CD4-positive, alpha-beta T cell treated with Interleukin-12 subunit alpha and Interleukin-12 subunit beta, for 1 hour (primary cell): ENCODE results near the gene GALE.
A peak's percentile ranks its signal among the peaks of the same experiment; 100 is the strongest.
"Not testable (repeated sequence)": the region's sequence is repeated elsewhere in the genome, so short reads cannot be mapped to it uniquely, and the experiment has no call there.

ENCODE experiments used
- DNase-seq: peaks from one replicate; pipeline ENCODE4 v3.0.0-alpha.2; 2020

GALE gene

GRCh38 chr1:23791516-23792047 is 9.0 kb downstream of the GALE start:
- DNase-seq, result peak; percentile 35

DNA sequence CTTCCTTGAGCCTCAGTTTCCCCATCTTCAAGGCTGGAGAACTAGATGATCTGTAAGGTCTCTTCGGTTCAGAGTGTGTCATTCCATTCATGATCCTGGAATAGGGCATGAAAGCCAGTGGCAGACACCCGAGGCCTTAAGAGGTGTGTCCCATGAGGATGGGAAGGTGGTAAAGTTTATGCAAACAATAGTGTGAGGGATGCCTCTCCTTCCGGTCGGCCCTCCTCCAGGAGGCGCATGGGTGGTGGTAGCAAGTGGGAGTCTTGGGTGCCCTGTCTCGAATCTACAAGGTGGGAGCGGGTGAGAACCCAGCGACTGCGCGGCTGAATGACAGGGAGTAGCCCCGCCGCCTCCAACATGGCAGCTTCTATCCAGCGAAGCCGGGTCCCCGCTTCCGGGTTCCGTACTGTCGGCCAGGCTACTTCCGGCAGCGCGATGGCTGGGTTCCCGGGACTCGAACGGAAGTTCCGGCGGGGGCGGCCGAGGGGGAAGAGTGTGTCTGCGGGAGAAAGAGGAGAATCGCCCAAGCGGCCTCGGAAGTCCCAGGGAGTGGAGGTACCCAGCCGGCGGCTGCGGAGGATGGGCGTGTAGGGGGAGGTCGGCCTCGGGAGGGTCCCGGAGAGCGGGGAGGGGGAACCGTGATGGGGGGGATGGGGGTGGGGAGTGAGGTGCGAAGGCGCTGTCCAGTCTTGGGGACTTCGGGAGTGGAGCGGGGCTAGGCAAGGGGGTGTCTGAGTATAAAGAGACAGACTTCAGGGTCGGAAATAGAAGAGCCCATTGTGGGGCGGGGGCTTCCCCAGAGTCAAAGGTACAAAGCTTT is 9.6 kb downstream of the GALE start, which contains the start of gene LYPLA2:
TSS of gene LYPLA2 (plus strand) at position 450 of the 820 bp plus-strand sequence. CDS start 1,538 bp downstream, outside the sequence.
- DNase-seq, result peak; percentile 87

GRCh38 chr1:23788695-23789094 is 11.9 kb downstream of the GALE start:
- DNase-seq, result no peak

GRCh38 chr1:23787701-23788100 is 12.9 kb downstream of the GALE start:
- DNase-seq, result no peak

GRCh38 chr1:23784846-23785245 is 15.7 kb downstream of the GALE start:
- no peak for DNase-seq

- not testable (repeated sequence) for DNase-seq
These were observed 17.4 kb downstream of the GALE start for GRCh38 chr1:23783141-23783540.

GRCh38 chr1:23779826-23780371 is 20.7 kb downstream of the GALE start:
- no peak for DNase-seq

GRCh38 chr1:23777979-23778814 is 22.4 kb downstream of the GALE start, which contains the start of gene PITHD1:
Gene PITHD1 (plus strand): TSS chr1:23778418. CDS start chr1:23778516, 98 bp downstream.
- DNase-seq, result peak; percentile 87

GRCh38 chr1:23776217-23776616 is 24.3 kb downstream of the GALE start:
- DNase-seq, result no peak

GRCh38 chr1:23774174-23774880 is 26.2 kb downstream of the GALE start:
- DNase-seq, result no peak

- no peak for DNase-seq
These were observed 27.7 kb downstream of the GALE start for GRCh38 chr1:23772854-23773242.

DNA sequence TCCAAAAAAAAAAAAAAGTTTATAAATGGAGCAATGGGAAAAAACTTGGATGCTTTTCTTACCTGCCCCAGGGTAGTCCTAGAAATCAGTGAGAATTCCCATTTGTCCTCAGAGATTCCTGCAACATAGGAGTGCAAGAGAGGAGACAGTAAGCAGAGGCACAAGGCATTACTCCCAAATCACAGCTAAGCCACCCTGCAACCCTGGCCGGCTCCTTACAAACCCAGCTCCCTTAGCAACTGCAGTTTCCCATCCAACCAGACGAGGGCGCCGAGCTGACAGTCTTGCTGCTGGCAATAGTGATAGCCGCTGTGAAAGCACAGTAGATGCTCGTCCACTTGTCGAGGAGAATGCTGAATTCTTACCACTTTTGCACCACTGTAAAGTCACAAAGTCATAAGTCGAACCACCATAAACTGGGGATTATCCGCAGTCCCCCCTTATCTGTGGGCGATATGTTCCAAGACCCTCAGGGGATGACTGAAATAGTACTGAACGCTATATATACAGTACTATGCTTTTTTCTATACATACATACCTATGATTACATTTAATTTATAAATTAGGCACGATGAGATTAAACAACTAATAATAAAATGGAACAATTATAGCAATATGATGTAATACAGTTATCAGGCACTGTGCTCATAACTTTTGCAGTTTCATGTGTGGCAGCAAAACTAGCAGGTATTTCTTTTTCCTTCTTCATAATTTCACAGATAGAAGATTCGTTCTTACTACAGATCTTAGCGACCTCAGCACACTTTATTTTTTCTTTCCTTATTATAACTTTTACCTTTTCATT is 28.3 kb downstream of the GALE start:
- DNase-seq, result peak; percentile 86

GRCh38 chr1:23768733-23769132 is 31.8 kb downstream of the GALE start:
- no peak for DNase-seq

DNA sequence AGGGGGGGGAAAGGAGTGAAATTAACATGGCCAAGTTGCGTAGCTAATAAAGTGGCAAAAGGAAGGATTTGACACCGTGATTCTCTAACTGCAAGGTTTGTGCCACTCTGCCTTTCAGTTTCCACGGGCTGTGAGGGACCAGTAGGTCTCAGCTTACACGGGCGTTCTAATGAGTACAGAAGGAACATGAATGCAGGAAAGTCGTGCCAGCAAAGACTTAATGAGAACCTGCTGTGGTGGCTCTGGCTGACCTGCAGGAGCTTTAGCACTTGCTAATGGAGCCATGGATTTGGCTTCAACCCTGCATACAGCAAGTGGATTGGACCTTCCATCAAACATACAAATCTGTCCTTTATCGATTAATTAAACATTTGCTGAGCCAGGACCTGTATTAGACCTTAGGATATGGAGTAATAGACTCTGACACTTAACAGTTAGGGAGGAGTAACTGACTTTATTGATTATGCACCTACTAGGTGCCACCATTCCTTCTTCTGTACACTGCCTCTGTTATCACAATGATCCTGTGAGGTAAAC is 37.4 kb downstream of the GALE start:
- no peak for DNase-seq

DNA sequence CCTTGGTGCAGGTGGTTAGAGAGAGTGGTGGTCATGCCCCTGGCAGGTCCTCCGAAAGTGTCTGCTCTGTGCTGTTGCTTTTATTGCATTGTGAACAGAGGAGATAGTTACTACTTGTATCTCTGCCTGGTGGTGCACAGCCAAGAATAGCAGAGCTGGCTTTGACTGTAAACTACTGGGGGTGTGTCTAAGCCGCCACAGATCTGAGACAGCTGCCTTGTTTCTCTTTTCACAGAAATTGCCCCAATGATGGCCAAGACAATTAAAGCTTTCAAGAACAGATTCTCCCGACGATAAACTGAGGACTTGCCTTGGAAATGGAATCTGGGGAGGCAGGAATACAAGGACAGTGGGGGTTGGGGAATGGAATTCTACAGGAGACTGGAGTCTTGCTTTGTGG is 41.3 kb downstream of the GALE start:
- no peak for DNase-seq

- DNase-seq, result no peak
These were observed 42.7 kb downstream of the GALE start for GRCh38 chr1:23757812-23758211.

DNA sequence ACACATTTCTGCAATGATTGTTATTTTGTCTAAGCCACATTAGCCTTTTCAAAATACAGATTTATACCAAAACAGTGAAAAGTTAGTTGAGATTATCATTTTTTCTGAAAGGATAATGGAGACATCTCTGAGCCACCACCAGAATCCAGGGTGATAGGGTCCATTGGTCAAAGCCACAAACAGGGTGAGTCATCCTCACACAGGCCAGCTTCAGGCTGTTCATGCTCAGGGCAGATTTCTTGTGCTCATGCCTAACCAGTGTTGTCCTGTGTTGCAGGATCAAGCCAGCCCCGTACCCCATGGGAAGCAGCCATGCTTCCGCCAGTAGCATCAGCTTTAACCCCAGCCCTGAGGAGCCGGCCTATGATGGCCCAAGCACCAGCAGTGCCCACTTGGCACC is 43.9 kb downstream of the GALE start:
- DNase-seq, result no peak

- no peak for DNase-seq
These were observed 47.6 kb downstream of the GALE start for GRCh38 chr1:23752909-23753308.

- DNase-seq, result no peak
These were observed 48.7 kb downstream of the GALE start for GRCh38 chr1:23751815-23752200.

DNA sequence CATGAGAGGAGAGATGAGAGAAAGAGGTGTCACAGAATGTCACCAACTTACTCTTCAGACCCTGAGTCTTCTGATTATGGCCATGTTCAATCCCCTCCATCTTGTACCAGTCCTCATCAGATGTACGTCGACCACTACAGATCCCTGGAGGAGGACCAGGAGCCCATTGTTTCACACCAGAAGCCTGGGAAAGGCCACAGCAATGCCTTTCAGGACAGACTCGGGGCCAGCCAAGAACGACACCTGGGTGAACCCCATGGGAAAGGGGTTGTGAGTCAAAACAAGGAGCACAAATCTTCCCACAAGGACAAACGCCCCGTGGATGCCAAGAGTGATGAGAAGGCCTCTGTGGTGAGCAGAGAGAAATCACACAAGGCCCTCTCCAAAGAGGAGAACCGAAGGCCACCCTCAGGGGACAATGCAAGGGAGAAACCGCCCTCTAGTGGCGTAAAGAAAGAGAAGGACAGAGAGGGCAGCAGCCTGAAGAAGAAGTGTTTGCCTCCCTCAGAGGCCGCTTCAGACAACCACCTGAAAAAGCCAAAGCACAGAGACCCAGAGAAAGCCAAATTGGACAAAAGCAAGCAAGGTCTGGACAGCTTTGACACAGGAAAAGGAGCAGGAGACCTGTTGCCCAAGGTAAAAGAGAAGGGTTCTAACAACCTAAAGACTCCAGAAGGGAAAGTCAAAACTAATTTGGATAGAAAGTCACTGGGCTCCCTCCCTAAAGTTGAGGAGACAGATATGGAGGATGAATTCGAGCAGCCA is 49.3 kb downstream of the GALE start:
- DNase-seq, result peak; percentile 54

DNA sequence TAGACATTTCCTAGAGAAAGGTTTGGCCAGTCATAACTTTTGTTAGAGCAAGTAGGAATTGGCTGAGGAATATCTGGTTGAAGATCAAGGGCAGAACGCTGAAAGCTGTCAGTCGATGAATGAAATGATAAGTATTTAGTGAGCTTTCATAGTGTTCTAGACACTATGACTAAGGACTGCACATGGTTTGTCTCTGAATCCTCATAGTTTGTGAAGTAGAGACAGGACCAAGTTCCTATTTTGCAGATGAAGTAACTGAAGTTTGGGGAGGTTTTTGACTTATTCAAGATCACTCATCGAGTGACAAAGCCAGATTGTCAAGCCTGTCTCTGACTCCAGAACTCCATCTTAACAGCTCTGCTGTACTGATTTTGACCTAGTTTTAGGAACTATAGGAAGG is 52.5 kb downstream of the GALE start:
- no peak for DNase-seq
